C4-2B (cell line): ENCODE measurements around the gene YPEL1.

Source experiments
- H3K27ac ChIP-seq: fragments of 450-650 bp; 2 replicates; pipeline ENCODE4 v1.5.1; 2017
- ZFX ChIP-seq: fragments of 450-650 bp; IDR thresholded peaks from 2 replicates; pipeline ENCODE4 v1.6.1; 2017
- TF ChIP-seq, protein P1 (sequence below): fragments of 450-650 bp; conservative IDR thresholded peaks from 2 replicates; pipeline ENCODE4 v1.5.1; 2017; ENCODE audit warnings: mild to moderate bottlenecking

Gene YPEL1

GRCh38 chr22:21652547-21653545 is 82.7 kb downstream of the YPEL1 start:
- TF ChIP-seq, protein P1, sequence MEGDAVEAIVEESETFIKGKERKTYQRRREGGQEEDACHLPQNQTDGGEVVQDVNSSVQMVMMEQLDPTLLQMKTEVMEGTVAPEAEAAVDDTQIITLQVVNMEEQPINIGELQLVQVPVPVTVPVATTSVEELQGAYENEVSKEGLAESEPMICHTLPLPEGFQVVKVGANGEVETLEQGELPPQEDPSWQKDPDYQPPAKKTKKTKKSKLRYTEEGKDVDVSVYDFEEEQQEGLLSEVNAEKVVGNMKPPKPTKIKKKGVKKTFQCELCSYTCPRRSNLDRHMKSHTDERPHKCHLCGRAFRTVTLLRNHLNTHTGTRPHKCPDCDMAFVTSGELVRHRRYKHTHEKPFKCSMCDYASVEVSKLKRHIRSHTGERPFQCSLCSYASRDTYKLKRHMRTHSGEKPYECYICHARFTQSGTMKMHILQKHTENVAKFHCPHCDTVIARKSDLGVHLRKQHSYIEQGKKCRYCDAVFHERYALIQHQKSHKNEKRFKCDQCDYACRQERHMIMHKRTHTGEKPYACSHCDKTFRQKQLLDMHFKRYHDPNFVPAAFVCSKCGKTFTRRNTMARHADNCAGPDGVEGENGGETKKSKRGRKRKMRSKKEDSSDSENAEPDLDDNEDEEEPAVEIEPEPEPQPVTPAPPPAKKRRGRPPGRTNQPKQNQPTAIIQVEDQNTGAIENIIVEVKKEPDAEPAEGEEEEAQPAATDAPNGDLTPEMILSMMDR = no peak
- TF ChIP-seq ZFX = no peak
- H3K27ac ChIP-seq = peak overlapping the region; percentile 57

DNA sequence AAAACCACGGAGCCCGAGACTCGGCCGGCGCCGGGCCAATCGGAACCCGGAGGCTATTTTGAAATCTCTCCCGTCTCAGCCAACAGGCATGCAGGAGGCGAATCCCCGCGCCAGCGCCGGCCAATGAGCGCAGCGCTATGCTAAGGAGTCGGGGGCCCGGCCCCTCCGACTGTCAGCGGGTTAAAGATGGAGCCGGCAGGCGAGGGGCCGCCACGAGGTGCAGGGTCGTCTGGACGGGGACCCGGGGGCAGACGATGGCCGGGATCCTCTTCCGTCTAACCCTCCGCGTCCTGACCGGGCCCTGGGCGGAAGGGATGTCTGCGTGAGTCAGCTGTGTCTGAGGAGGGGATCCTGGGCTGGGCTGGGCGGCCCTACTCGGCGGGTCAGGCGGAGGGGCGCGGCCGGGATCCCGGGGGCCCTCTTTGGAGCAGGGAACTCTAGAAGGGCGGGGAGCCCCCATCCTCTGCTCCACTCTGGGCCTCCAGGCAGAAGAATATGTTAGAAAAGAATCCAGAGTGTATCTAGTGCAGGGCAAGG is 83.5 kb downstream of the YPEL1 start:
- peak overlapping the region; percentile 57 for H3K27ac ChIP-seq
- TF ChIP-seq, protein P1 = no peak
- TF ChIP-seq ZFX = no peak

DNA sequence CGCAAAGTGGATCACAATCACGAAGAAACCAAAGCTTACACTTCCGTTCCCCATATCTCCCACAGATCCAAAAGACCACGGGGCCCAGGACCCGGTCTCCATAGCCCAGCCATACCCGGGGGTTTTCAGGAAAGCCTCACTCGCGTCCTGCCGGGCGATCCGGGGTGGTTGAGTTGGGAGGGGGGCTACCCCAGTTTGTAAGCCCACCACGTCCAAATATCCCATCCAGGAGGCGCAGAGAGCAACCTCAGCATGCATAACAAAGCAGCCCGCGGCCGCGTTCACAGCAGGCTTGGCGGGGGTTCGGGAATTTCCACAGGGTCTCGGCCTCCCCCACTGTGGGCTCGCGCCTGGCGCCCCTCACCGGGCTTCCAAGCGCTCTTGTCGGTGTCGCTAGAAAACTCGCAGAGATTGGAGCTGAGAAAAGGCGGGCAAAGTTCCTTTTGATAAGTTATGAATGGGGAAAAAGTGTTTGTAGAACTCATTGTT is 84.0 kb downstream of the YPEL1 start:
- TF ChIP-seq, protein P1 = no peak
- no peak for TF ChIP-seq ZFX
- peak overlapping the region; percentile 57 for H3K27ac ChIP-seq

- H3K27ac ChIP-seq = peak overlapping the region; percentile 57
- TF ChIP-seq ZFX = no peak
- TF ChIP-seq, protein P1 = no peak
Measured at GRCh38 chr22:21650823-21651520, 84.6 kb downstream of the YPEL1 start.

DNA sequence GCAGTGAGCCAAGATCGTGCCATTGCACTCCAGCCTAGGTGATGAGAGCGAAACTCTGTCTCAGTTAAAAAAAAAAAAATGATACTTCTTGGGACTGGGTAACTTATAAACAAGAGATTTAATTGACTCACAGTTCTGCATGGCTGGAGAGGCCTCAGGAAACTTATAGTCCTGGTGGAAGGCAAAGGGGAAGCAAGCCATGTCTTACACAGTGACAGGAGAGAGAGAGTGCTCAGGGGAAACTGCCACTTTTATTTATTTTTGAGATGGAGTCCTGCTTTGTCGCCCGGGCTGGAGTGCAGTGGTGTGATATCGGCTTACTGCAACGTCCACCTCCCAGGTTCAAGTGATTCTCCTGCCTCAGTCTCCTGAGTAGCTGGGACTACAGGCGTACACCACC is 85.3 kb downstream of the YPEL1 start:
- TF ChIP-seq, protein P1 = no peak
- no peak for TF ChIP-seq ZFX
- H3K27ac ChIP-seq = no peak overlapping the region
